Measurements from ENCODE around the gene ANKRD61. TPM values are rescaled to one million over a fixed set of nuclear protein-coding genes. Genes with fewer than 3 reads are reported as not detected.

The ANKRD61 gene
- total RNA-seq, 2 donors from 2014 or later, result not detected

DNA sequence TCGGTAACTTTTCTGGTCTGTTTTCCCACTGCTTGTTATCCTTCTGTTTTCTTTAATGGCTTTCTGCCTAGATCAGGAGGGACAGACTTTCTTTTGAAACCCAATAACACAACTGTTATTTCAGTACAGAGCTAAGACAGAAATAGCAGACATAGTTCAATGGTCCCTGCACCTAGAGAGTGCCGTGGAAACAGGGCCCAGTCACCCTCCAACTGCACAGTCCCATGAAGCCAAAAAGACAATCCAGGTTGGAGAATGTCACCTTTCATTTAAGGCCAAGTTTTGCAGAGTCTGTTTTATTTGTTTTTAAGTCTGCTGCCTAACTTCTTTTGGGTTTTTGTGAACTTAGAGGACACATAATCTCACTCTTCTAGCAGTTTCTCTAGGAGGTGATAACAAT lies 19.6 kb upstream of the ANKRD61 start:
- H3K36me3 Mint-ChIP-seq (ENCODE audit: low read depth), result peaks cover 29% of the 10 kb centered on the region
- H3K27me3 Mint-ChIP-seq (ENCODE audit: insufficient read depth), result no peaks in the 10 kb centered on the region
- peaks cover 18% of the 10 kb centered on the region for H3K4me1 Mint-ChIP-seq
- H3K4me3 Mint-ChIP-seq, result no peak overlapping the region
- Histone ChIP-seq H3K9me3 (ENCODE audit: control insufficient read depth, low read length) (no peaks in the 10 kb centered on the region), H3K36me3 (ENCODE audit: control insufficient read depth, insufficient read depth, low read length) (peaks cover 33% of the 10 kb centered on the region), H3K27me3 (ENCODE audit: control insufficient read depth, insufficient read depth, low read length, poor library complexity, severe bottlenecking) (no peaks in the 10 kb centered on the region), H3K4me3 (ENCODE audit: low read length) (no peak overlapping the region), H3K27ac (ENCODE audit: low read depth, low read length) (no peak overlapping the region), H3K4me1 (ENCODE audit: control insufficient read depth, insufficient read depth, low read length) (no peaks in the 10 kb centered on the region), H3K9ac (ENCODE audit: extremely low read depth, low read length, poor library complexity, severe bottlenecking) (no peak overlapping the region)
- H3K27ac Mint-ChIP-seq, result peak overlapping the region; percentile 74
- 93 to 96% methylated on average over 1 to 2 of the region's 2 CpGs for WGBS, 2 experiments (ENCODE audit: insufficient coverage in 1 of 2, insufficient read length in 1 of 2)
- no peak for TF ChIP-seq CTCF (conservative IDR thresholded peaks at IDR 0.05)
- no peak for DNase-seq
- H3K9me3 Mint-ChIP-seq, result no peaks in the 10 kb centered on the region

GRCh38 chr7:6012355-6013104 lies 18.6 kb upstream of the ANKRD61 start:
- H3K4me1 Mint-ChIP-seq, result peaks cover 18% of the 10 kb centered on the region
- no peaks in the 10 kb centered on the region for H3K27me3 Mint-ChIP-seq (ENCODE audit: insufficient read depth)
- peak overlapping the region; percentile 17 for H3K27ac Mint-ChIP-seq
- H3K27me3 ChIP-seq (ENCODE audit: control insufficient read depth, insufficient read depth, low read length, poor library complexity, severe bottlenecking), result no peaks in the 10 kb centered on the region
- DNase-seq, result no peak
- H3K36me3 Mint-ChIP-seq (ENCODE audit: low read depth), result peaks cover 37% of the 10 kb centered on the region
- H3K9ac ChIP-seq (ENCODE audit: extremely low read depth, low read length, poor library complexity, severe bottlenecking), result no peak overlapping the region
- H3K4me3 Mint-ChIP-seq, result no peak overlapping the region
- 90 to 93% methylated on average over 13 to 14 of the region's 14 CpGs for WGBS, 2 experiments (ENCODE audit: insufficient coverage in 1 of 2, insufficient read length in 1 of 2)
- no peak overlapping the region for H3K27ac ChIP-seq (ENCODE audit: low read depth, low read length)
- H3K9me3 Mint-ChIP-seq, result no peaks in the 10 kb centered on the region
- TF ChIP-seq CTCF (conservative IDR thresholded peaks at IDR 0.05), result no peak
- H3K4me1 ChIP-seq (ENCODE audit: control insufficient read depth, insufficient read depth, low read length), result no peaks in the 10 kb centered on the region
- no peaks in the 10 kb centered on the region for H3K9me3 ChIP-seq (ENCODE audit: control insufficient read depth, low read length)
- no peak overlapping the region for H3K4me3 ChIP-seq (ENCODE audit: low read length)
- peaks cover 43% of the 10 kb centered on the region for H3K36me3 ChIP-seq (ENCODE audit: control insufficient read depth, insufficient read depth, low read length)

- Histone ChIP-seq H3K27me3 (ENCODE audit: control insufficient read depth, insufficient read depth, low read length, poor library complexity, severe bottlenecking) (no peaks in the 10 kb centered on the region), H3K27ac (ENCODE audit: low read depth, low read length) (no peak overlapping the region), H3K4me1 (ENCODE audit: control insufficient read depth, insufficient read depth, low read length) (no peaks in the 10 kb centered on the region), H3K36me3 (ENCODE audit: control insufficient read depth, insufficient read depth, low read length) (peaks cover 70% of the 10 kb centered on the region), H3K9ac (ENCODE audit: extremely low read depth, low read length, poor library complexity, severe bottlenecking) (no peak overlapping the region), H3K9me3 (ENCODE audit: control insufficient read depth, low read length) (no peaks in the 10 kb centered on the region), H3K4me3 (ENCODE audit: low read length) (no peak overlapping the region)
- DNase-seq, result no peak
- peaks cover 67% of the 10 kb centered on the region for H3K36me3 Mint-ChIP-seq (ENCODE audit: low read depth)
- 93 to 98% methylated on average over 7 to 8 of the region's 8 CpGs for WGBS, 2 experiments (ENCODE audit: insufficient coverage in 1 of 2, insufficient read length in 1 of 2)
- H3K4me3 Mint-ChIP-seq, result no peak overlapping the region
- H3K9me3 Mint-ChIP-seq, result no peaks in the 10 kb centered on the region
- no peaks in the 10 kb centered on the region for H3K27me3 Mint-ChIP-seq (ENCODE audit: insufficient read depth)
- peaks cover 14% of the 10 kb centered on the region for H3K4me1 Mint-ChIP-seq
- peak overlapping the region; percentile 38 for H3K27ac Mint-ChIP-seq
- TF ChIP-seq CTCF (conservative IDR thresholded peaks at IDR 0.05), result no peak
Measured at GRCh38 chr7:6015917-6016652, 15.1 kb upstream of the ANKRD61 start.

Data from endodermal cell (in vitro differentiated cells).